ENCODE results near the gene LRRC28.

GRCh38 chr15:99412082-99412481, 160.8 kb downstream of the LRRC28 start:
- TF ChIP-seq RAD21 (conservative IDR thresholded peaks at IDR 0.05) (no peak), CTCF (IDR thresholded peaks at IDR 0.05; ENCODE audit: poor library complexity, severe bottlenecking) (no peak), POLR2AphosphoS5 (IDR thresholded peaks at IDR 0.05) (no peak), EP300 (conservative IDR thresholded peaks at IDR 0.05; ENCODE audit: poor library complexity, severe bottlenecking) (no peak), SMC3 (conservative IDR thresholded peaks at IDR 0.05; ENCODE audit: poor library complexity) (no peak), EZH2 (IDR thresholded peaks at IDR 0.05; ENCODE audit: borderline replicate concordance, insufficient read depth, low read length, poor library complexity, severe bottlenecking) (no peak), REST (IDR thresholded peaks at IDR 0.05; ENCODE audit: borderline replicate concordance) (no peak), TAF1 (IDR thresholded peaks at IDR 0.05; ENCODE audit: low read depth) (no peak)

All from neural cell (in vitro differentiated cells).